ENCODE data around the gene SUDS3. TPM values are rescaled to one million over a fixed set of nuclear protein-coding genes. Genes with fewer than 3 reads are reported as not detected.
A peak's percentile ranks its signal among the peaks of the same experiment; 100 is the strongest.

Gene SUDS3
- total and polyA plus RNA-seq, 10 of the 15 experiments (the other 5 are each of a cell fraction or from before 2014, with no cell fraction given): 5.2 to 42.8 (median 21.7) TPM

DNA sequence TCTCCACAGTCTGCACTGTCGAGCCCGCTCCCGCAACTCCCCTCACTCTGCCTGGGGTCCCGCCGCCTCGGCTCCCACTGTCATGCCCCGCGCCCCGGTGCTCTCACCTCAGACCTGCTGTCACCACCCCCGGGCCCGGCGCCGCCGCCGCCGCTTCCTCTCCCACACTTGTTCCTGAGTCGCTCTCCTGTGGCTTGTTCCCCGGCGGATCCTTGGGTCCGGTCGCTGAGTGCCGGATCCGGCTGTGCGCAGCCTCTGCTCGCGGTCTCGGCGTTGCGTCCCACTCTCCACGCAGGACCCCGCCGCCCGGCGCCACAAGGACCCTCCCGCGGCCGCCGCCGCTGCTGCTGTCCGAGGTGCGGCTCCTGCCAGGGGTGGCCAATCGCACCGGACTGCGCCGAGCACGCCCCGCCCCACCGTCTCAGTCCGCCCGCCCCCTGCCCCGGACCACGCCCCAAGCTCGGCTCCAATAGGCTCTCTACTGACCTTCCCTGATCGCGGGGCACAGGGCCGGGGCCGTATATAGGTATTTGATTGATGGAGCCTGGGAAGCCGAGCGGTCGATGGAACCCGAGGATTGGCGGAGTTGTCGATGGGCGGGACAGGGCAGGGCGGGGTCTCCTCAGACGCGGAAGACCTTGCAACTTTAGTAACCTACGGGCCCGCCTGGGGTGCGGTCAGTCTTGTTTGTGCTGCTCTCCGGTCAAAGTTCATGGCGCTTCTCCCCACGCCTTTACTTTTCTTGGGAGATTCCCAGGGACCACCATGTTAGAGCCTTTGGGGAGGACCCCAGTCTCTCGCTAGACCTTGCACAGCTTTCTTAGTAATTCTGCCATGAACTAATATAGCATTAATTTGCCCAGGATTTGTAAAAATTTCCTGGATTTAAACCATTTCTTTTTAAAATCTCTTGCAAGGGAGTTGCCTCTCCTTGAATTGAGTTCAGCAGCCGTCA is 3.5 kb upstream of the SUDS3 start, which contains the start of gene TAOK3 (continued):
- TF ChIP-seq, protein P1, sequence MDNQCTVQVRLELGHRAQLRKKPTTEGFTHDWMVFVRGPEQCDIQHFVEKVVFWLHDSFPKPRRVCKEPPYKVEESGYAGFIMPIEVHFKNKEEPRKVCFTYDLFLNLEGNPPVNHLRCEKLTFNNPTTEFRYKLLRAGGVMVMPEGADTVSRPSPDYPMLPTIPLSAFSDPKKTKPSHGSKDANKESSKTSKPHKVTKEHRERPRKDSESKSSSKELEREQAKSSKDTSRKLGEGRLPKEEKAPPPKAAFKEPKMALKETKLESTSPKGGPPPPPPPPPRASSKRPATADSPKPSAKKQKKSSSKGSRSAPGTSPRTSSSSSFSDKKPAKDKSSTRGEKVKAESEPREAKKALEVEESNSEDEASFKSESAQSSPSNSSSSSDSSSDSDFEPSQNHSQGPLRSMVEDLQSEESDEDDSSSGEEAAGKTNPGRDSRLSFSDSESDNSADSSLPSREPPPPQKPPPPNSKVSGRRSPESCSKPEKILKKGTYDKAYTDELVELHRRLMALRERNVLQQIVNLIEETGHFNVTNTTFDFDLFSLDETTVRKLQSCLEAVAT (IDR thresholded peaks at IDR 0.05): peak; percentile 100
- no peak for TF ChIP-seq RBBP5 (conservative IDR thresholded peaks at IDR 0.05)
- peak; percentile 67; the same call in 1 of the 2 replicates for TF ChIP-seq CHD2 (IDR thresholded peaks at IDR 0.05; ENCODE audit: borderline replicate concordance, low read depth, low read length)
- TF ChIP-seq, protein P2, sequence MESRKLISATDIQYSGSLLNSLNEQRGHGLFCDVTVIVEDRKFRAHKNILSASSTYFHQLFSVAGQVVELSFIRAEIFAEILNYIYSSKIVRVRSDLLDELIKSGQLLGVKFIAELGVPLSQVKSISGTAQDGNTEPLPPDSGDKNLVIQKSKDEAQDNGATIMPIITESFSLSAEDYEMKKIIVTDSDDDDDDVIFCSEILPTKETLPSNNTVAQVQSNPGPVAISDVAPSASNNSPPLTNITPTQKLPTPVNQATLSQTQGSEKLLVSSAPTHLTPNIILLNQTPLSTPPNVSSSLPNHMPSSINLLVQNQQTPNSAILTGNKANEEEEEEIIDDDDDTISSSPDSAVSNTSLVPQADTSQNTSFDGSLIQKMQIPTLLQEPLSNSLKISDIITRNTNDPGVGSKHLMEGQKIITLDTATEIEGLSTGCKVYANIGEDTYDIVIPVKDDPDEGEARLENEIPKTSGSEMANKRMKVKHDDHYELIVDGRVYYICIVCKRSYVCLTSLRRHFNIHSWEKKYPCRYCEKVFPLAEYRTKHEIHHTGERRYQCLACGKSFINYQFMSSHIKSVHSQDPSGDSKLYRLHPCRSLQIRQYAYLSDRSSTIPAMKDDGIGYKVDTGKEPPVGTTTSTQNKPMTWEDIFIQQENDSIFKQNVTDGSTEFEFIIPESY (IDR thresholded peaks at IDR 0.05): no peak
- TF ChIP-seq MYB (IDR thresholded peaks at IDR 0.05; ENCODE audit: borderline replicate concordance, low read depth, low read length): no peak
- TF ChIP-seq, protein P3, sequence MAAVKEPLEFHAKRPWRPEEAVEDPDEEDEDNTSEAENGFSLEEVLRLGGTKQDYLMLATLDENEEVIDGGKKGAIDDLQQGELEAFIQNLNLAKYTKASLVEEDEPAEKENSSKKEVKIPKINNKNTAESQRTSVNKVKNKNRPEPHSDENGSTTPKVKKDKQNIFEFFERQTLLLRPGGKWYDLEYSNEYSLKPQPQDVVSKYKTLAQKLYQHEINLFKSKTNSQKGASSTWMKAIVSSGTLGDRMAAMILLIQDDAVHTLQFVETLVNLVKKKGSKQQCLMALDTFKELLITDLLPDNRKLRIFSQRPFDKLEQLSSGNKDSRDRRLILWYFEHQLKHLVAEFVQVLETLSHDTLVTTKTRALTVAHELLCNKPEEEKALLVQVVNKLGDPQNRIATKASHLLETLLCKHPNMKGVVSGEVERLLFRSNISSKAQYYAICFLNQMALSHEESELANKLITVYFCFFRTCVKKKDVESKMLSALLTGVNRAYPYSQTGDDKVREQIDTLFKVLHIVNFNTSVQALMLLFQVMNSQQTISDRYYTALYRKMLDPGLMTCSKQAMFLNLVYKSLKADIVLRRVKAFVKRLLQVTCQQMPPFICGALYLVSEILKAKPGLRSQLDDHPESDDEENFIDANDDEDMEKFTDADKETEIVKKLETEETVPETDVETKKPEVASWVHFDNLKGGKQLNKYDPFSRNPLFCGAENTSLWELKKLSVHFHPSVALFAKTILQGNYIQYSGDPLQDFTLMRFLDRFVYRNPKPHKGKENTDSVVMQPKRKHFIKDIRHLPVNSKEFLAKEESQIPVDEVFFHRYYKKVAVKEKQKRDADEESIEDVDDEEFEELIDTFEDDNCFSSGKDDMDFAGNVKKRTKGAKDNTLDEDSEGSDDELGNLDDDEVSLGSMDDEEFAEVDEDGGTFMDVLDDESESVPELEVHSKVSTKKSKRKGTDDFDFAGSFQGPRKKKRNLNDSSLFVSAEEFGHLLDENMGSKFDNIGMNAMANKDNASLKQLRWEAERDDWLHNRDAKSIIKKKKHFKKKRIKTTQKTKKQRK (IDR thresholded peaks at IDR 0.05; ENCODE audit: low read depth, low read length): peak; percentile 61; the same call in 1 of the 2 replicates
- TF ChIP-seq, protein P4, sequence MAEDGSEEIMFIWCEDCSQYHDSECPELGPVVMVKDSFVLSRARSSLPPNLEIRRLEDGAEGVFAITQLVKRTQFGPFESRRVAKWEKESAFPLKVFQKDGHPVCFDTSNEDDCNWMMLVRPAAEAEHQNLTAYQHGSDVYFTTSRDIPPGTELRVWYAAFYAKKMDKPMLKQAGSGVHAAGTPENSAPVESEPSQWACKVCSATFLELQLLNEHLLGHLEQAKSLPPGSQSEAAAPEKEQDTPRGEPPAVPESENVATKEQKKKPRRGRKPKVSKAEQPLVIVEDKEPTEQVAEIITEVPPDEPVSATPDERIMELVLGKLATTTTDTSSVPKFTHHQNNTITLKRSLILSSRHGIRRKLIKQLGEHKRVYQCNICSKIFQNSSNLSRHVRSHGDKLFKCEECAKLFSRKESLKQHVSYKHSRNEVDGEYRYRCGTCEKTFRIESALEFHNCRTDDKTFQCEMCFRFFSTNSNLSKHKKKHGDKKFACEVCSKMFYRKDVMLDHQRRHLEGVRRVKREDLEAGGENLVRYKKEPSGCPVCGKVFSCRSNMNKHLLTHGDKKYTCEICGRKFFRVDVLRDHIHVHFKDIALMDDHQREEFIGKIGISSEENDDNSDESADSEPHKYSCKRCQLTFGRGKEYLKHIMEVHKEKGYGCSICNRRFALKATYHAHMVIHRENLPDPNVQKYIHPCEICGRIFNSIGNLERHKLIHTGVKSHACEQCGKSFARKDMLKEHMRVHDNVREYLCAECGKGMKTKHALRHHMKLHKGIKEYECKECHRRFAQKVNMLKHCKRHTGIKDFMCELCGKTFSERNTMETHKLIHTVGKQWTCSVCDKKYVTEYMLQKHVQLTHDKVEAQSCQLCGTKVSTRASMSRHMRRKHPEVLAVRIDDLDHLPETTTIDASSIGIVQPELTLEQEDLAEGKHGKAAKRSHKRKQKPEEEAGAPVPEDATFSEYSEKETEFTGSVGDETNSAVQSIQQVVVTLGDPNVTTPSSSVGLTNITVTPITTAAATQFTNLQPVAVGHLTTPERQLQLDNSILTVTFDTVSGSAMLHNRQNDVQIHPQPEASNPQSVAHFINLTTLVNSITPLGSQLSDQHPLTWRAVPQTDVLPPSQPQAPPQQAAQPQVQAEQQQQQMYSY (CRISPR knock-in tag; IDR thresholded peaks at IDR 0.05): no peak
- TF ChIP-seq, protein P5, sequence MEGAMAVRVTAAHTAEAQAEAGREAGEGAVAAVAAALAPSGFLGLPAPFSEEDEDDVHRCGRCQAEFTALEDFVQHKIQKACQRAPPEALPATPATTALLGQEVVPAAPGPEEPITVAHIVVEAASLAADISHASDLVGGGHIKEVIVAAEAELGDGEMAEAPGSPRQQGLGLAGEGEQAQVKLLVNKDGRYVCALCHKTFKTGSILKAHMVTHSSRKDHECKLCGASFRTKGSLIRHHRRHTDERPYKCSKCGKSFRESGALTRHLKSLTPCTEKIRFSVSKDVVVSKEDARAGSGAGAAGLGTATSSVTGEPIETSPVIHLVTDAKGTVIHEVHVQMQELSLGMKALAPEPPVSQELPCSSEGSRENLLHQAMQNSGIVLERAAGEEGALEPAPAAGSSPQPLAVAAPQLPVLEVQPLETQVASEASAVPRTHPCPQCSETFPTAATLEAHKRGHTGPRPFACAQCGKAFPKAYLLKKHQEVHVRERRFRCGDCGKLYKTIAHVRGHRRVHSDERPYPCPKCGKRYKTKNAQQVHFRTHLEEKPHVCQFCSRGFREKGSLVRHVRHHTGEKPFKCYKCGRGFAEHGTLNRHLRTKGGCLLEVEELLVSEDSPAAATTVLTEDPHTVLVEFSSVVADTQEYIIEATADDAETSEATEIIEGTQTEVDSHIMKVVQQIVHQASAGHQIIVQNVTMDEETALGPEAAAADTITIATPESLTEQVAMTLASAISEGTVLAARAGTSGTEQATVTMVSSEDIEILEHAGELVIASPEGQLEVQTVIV (IDR thresholded peaks at IDR 0.05; ENCODE audit: borderline replicate concordance, partially characterized antibody): peak; percentile 59
- peak; percentile 45; the same call in 1 of the 2 replicates for TF ChIP-seq NFYB (IDR thresholded peaks at IDR 0.05; ENCODE audit: insufficient read depth, low read depth, low read length)
- TF ChIP-seq CREM (IDR thresholded peaks at IDR 0.05; ENCODE audit: low read depth): peak; percentile 38; the same call in 1 of the 2 replicates
- TF ChIP-seq MTA2 (IDR thresholded peaks at IDR 0.05; ENCODE audit: low read depth): peak; percentile 43; the same call in 1 of the 2 replicates
